Astrocyte (in vitro differentiated cells and primary cell): Measurements from ENCODE around the gene CEP68. TPM values are rescaled to one million over a fixed set of nuclear protein-coding genes. Genes with fewer than 3 reads are reported as not detected.
A peak's percentile ranks its signal among the peaks of the same experiment; 100 is the strongest.
"Not testable (repeated sequence)": the region's sequence is repeated elsewhere in the genome, so short reads cannot be mapped to it uniquely, and the experiment has no call there.

Experiments used
- DNase-seq: peaks from one replicate; pipeline ENCODE4 v3.0.0-alpha.2; 2010; ENCODE audit warnings: low read depth
- FAIRE-seq: peaks from 2 replicates; lab custom pipeline; 2011; peaks lifted over from hg19 to GRCh38; lab: Jason Lieb, UNC
- H2AFZ ChIP-seq: 2 replicates; pipeline ENCODE4 v1.6.0; 2012; ENCODE audit warnings: low read depth, low read length, inconsistent platforms
- H3K27ac ChIP-seq: 2 replicates; pipeline ENCODE4 v1.5.1; 2011; ENCODE audit warnings: low read depth, low read length, inconsistent platforms
- H3K27me3 ChIP-seq: 2 replicates; pipeline ENCODE4 v1.6.0; 2011; ENCODE audit warnings: low read length, inconsistent platforms; ENCODE audit not compliant: insufficient read depth
- H3K36me3 ChIP-seq: 2 replicates; pipeline ENCODE4 v1.5.1; 2011; ENCODE audit warnings: low read length, inconsistent platforms; ENCODE audit not compliant: insufficient read depth
- H3K4me1 ChIP-seq: 2 replicates; pipeline ENCODE4 v1.5.1; 2011; ENCODE audit warnings: low read length, inconsistent platforms; ENCODE audit not compliant: insufficient read depth
- H3K4me2 ChIP-seq: 2 replicates; pipeline ENCODE4 v1.6.0; 2012; ENCODE audit warnings: low read length, inconsistent platforms
- H3K4me3 ChIP-seq: 2 replicates; pipeline ENCODE4 v1.5.1; 2011; ENCODE audit warnings: low read depth, mild to moderate bottlenecking, low read length, inconsistent platforms; ENCODE audit not compliant: insufficient read depth
- H3K79me2 ChIP-seq: 2 replicates; pipeline ENCODE4 v1.6.0; 2012; ENCODE audit warnings: mild to moderate bottlenecking, low read length, inconsistent platforms; ENCODE audit not compliant: insufficient read depth
- H3K9ac ChIP-seq: 2 replicates; pipeline ENCODE4 v1.6.0; 2012; ENCODE audit warnings: mild to moderate bottlenecking, low read length, inconsistent platforms
- H3K9me3 ChIP-seq: 2 replicates; pipeline ENCODE4 v1.5.1; 2012; ENCODE audit warnings: low read depth, mild to moderate bottlenecking, low read length, inconsistent platforms; ENCODE audit not compliant: insufficient read depth
- H4K20me1 ChIP-seq: 2 replicates; pipeline ENCODE4 v1.6.0; 2012; ENCODE audit warnings: low read length, inconsistent platforms; ENCODE audit not compliant: insufficient read depth
- H3K27ac Mint-ChIP-seq: one replicate; pipeline ENCODE4 v1.8.0; 2021; ENCODE audit warnings: mild to moderate bottlenecking, mixed read lengths; ENCODE audit not compliant: unreplicated experiment
- H3K27me3 Mint-ChIP-seq: one replicate; pipeline ENCODE4 v1.8.0; 2021; ENCODE audit warnings: low read depth, mixed read lengths; ENCODE audit not compliant: unreplicated experiment
- H3K36me3 Mint-ChIP-seq: one replicate; pipeline ENCODE4 v1.8.0; 2021; ENCODE audit warnings: low read depth, mixed read lengths; ENCODE audit not compliant: unreplicated experiment
- H3K4me1 Mint-ChIP-seq: one replicate; pipeline ENCODE4 v1.8.0; 2021; ENCODE audit warnings: low read depth, mixed read lengths; ENCODE audit not compliant: unreplicated experiment
- H3K4me3 Mint-ChIP-seq: one replicate; pipeline ENCODE4 v1.8.0; 2021; ENCODE audit warnings: mild to moderate bottlenecking, moderate library complexity, mixed read lengths; ENCODE audit not compliant: unreplicated experiment
- H3K9me3 Mint-ChIP-seq: one replicate; pipeline ENCODE4 v1.8.0; 2021; ENCODE audit warnings: mild to moderate bottlenecking, mixed read lengths; ENCODE audit not compliant: unreplicated experiment
- EZH2 ChIP-seq: IDR thresholded peaks from 2 replicates; pipeline ENCODE4 v1.6.1; 2012; ENCODE audit warnings: mild to moderate bottlenecking, low read length, inconsistent platforms; ENCODE audit not compliant: insufficient read depth
- total RNA-seq: library from RNA; stranded (reverse); gene quantifications from 2 replicates; pipeline ENCODE4 v1.2.1, GENCODE V29; 2021
- TF ChIP-seq, protein P1 (sequence below): IDR thresholded peaks from 2 replicates; pipeline ENCODE4 v1.5.1; 2011; ENCODE audit warnings: low read depth, mild to moderate bottlenecking, inconsistent platforms, low read length, moderate library complexity; ENCODE audit not compliant: insufficient read depth

CEP68 gene
- total RNA-seq, 1 donor from 2014 or later = 6.9 TPM

DNA sequence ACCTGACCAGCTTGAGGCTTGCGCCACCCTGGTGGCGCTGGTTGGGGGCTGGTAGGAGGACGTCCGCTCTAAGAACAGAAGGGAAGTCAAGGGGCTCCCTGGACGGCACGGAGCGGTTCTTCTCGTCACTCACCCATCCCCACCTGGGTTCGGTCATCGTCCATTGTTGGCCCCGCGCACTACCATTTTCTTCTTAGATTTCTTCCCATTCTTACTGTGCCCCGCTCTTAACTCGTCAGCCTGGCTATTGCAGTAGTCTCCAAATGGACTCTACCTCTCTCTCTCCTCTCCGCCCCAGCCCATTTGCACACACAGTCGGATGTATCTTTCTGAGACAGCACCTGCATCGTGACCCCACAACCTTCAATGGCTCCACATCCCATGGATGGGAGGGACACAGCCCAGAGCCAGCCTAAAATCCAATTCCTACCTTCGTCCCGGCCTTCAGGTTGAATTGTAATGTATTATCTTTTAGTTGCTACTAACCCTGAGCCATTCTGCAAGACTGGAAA, 74.5 kb downstream of the CEP68 start:
- peaks cover 37% of the 10 kb centered on the region for H4K20me1 ChIP-seq
- H3K4me3 ChIP-seq = peak overlapping the region; percentile 65
- Mint-ChIP-seq H3K4me3 (peak overlapping the region; percentile 82), H3K27me3 (no peaks in the 10 kb centered on the region), H3K9me3 (no peaks in the 10 kb centered on the region), H3K36me3 (no peaks in the 10 kb centered on the region), H3K27ac (peak overlapping the region; percentile 93), H3K4me1 (peaks cover 6% of the 10 kb centered on the region)
- H3K36me3 ChIP-seq = no peaks in the 10 kb centered on the region
- H3K9me3 ChIP-seq = no peaks in the 10 kb centered on the region
- peak overlapping the region; percentile 90 for H3K4me2 ChIP-seq
- no peak for FAIRE-seq
- DNase-seq = no peak
- TF ChIP-seq, protein P1, sequence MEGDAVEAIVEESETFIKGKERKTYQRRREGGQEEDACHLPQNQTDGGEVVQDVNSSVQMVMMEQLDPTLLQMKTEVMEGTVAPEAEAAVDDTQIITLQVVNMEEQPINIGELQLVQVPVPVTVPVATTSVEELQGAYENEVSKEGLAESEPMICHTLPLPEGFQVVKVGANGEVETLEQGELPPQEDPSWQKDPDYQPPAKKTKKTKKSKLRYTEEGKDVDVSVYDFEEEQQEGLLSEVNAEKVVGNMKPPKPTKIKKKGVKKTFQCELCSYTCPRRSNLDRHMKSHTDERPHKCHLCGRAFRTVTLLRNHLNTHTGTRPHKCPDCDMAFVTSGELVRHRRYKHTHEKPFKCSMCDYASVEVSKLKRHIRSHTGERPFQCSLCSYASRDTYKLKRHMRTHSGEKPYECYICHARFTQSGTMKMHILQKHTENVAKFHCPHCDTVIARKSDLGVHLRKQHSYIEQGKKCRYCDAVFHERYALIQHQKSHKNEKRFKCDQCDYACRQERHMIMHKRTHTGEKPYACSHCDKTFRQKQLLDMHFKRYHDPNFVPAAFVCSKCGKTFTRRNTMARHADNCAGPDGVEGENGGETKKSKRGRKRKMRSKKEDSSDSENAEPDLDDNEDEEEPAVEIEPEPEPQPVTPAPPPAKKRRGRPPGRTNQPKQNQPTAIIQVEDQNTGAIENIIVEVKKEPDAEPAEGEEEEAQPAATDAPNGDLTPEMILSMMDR = no peak
- TF ChIP-seq EZH2 = no peak
- H3K4me1 ChIP-seq = no peaks in the 10 kb centered on the region
- H3K27ac ChIP-seq = peak overlapping the region; percentile 97
- peaks cover 42% of the 10 kb centered on the region for H3K79me2 ChIP-seq
- peak overlapping the region; percentile 88 for H3K9ac ChIP-seq
- H3K27me3 ChIP-seq = no peaks in the 10 kb centered on the region
- peak overlapping the region; percentile 79 for H2AFZ ChIP-seq

- not testable (repeated sequence) for H2AFZ ChIP-seq, FAIRE-seq, H3K4me3 Mint-ChIP-seq, H3K27ac Mint-ChIP-seq, H3K4me1 Mint-ChIP-seq, H3K4me2 ChIP-seq, H3K4me3 ChIP-seq, DNase-seq, H3K9me3 ChIP-seq, H3K4me1 ChIP-seq, H3K27me3 Mint-ChIP-seq, H3K36me3 ChIP-seq, H3K36me3 Mint-ChIP-seq, H3K9me3 Mint-ChIP-seq, H3K27ac ChIP-seq, H3K27me3 ChIP-seq, H3K9ac ChIP-seq
- Histone ChIP-seq H3K79me2 (peaks cover 20% of the 10 kb centered on the region), H4K20me1 (peaks cover 15% of the 10 kb centered on the region)
Observed at GRCh38 chr2:65132930-65133329, 76.7 kb downstream of the CEP68 start.

DNA sequence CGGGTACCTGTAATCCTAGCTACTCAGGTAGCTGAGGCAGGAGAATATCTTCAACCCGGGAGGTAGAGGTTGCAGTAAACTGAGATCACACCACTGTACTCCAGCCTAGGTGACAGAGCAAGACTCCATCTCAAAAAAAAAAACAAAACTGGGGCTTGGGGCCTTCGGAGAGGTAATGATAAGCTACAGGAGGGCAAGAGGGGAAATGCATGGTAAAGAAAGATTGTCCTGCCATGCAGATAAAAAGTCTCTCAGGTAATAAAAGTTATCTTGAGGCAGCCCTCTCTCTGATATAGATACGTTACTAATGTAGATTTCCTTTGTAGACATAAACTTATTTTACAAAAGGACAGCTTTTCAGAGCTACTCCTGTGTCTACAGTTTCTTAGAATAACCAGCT, 77.4 kb downstream of the CEP68 start:
- no peak for TF ChIP-seq EZH2
- TF ChIP-seq, protein P1 = no peak
- Histone ChIP-seq H3K27ac (no peak overlapping the region), H3K4me3 (no peak overlapping the region), H3K36me3 (no peaks in the 10 kb centered on the region), H3K79me2 (peaks cover 13% of the 10 kb centered on the region), H3K9me3 (no peaks in the 10 kb centered on the region), H3K4me1 (no peaks in the 10 kb centered on the region), H3K27me3 (no peaks in the 10 kb centered on the region), H2AFZ (no peak overlapping the region), H3K4me2 (no peak overlapping the region), H3K9ac (no peak overlapping the region), H4K20me1 (peaks cover 8% of the 10 kb centered on the region)
- Mint-ChIP-seq H3K4me3 (no peak overlapping the region), H3K4me1 (peaks cover 9% of the 10 kb centered on the region), H3K27ac (no peak overlapping the region), H3K36me3 (peaks cover 3% of the 10 kb centered on the region), H3K9me3 (no peaks in the 10 kb centered on the region), H3K27me3 (no peaks in the 10 kb centered on the region)
- DNase-seq = no peak
- no peak for FAIRE-seq
